Bladder microvascular endothelial cell (primary cell): ENCODE measurements around the gene AXL. TPM values are rescaled to one million over a fixed set of nuclear protein-coding genes. Genes with fewer than 3 reads are reported as not detected.

ENCODE experiments used
- total RNA-seq: library from RNA; depleted of rRNA; stranded (reverse); fragments of >200 nt; gene quantifications from 2 replicates; pipeline ENCODE4 v1.2.3, GENCODE V29; 2014

Gene AXL
- 24.8 and 28.4 TPM in 2 replicates for total RNA-seq

GRCh38 chr19:41218615-41219507 lies at the start of gene AXL:
Gene AXL, plus strand, starts transcription at chr19:41219223. Its CDS starts 170 bp downstream, at chr19:41219393.

GRCh38 chr19:41192574-41193429 lies 26.2 kb upstream of the AXL start, which contains the start of gene CYP2S1:
Gene CYP2S1, plus strand, starts transcription at chr19:41193219. Its CDS starts 46 bp downstream, at chr19:41193265.

GRCh38 chr19:41263850-41264580 lies 45.0 kb downstream of the AXL start, which contains the start of gene HNRNPUL1:
Gene HNRNPUL1, plus strand, starts transcription at chr19:41264372. Its CDS starts 132 bp downstream, at chr19:41264504.

GRCh38 chr19:41310033-41310831 lies 91.2 kb downstream of the AXL start, which contains the start of gene CCDC97:
Gene CCDC97, plus strand, starts transcription at chr19:41310172. Its CDS starts 139 bp downstream, at chr19:41310311.

Other genes with a start within 250 kb of the AXL start
- not detected in 2 replicates for gene CYP2B6, start 227.9 kb upstream of the AXL start, total RNA-seq
- gene CYP2A13, start 130.8 kb upstream of the AXL start, total RNA-seq: not detected in 2 replicates
- gene CYP2F1, start 104.8 kb upstream of the AXL start, total RNA-seq: not detected in 2 replicates
- gene CYP2S1, start 26.0 kb upstream of the AXL start, total RNA-seq: 0.25 and 0.49 TPM in 2 replicates
- 59.9 and 107 TPM in 2 replicates for gene HNRNPUL1, start 45.1 kb downstream of the AXL start, total RNA-seq
- 5.8 and 14.4 TPM in 2 replicates for gene CCDC97, start 90.9 kb downstream of the AXL start, total RNA-seq
- gene TGFB1, start 134.7 kb downstream of the AXL start, total RNA-seq: 11.0 and 55.1 TPM in 2 replicates
- 5.9 and 8.9 TPM in 2 replicates for gene B9D2, start 144.9 kb downstream of the AXL start, total RNA-seq
- gene TMEM91, start 157.3 kb downstream of the AXL start, total RNA-seq: 3.5 and 5.5 TPM in 2 replicates
- gene EXOSC5, start 178.1 kb downstream of the AXL start, total RNA-seq: 9.6 and 12.3 TPM in 2 replicates
- 29.3 and 45.6 TPM in 2 replicates for gene BCKDHA, start 178.6 kb downstream of the AXL start, total RNA-seq
- 0.97 and 1.1 TPM in 2 replicates for gene B3GNT8, start 208.2 kb downstream of the AXL start, total RNA-seq
- gene DMAC2, start 220.7 kb downstream of the AXL start, total RNA-seq: 31.1 and 44.7 TPM in 2 replicates
- not detected in 2 replicates for gene ERICH4, start 223.9 kb downstream of the AXL start, total RNA-seq